A549 (cell line): ENCODE measurements around the gene C10orf90.

Source experiments
- NFE2L2 ChIP-seq: fragments of 150-350 bp; conservative IDR thresholded peaks from 2 replicates; pipeline ENCODE4 v1.6.1; 2014; ENCODE audit warnings: low read length
- PBX3 ChIP-seq: IDR thresholded peaks from 2 replicates; pipeline ENCODE4 v1.6.1; 2012
- RFX5 ChIP-seq: fragments of 450-650 bp; IDR thresholded peaks from 2 replicates; pipeline ENCODE4 v1.7.1; 2014; ENCODE audit warnings: antibody characterized with exemption, mild to moderate bottlenecking, moderate library complexity
- TF ChIP-seq, protein P1 (sequence below): fragments of >200 bp; sonication (Bioruptor Twin); formaldehyde crosslinking; IDR thresholded peaks from 3 replicates; pipeline ENCODE4 v1.5.1; 2016

DNA sequence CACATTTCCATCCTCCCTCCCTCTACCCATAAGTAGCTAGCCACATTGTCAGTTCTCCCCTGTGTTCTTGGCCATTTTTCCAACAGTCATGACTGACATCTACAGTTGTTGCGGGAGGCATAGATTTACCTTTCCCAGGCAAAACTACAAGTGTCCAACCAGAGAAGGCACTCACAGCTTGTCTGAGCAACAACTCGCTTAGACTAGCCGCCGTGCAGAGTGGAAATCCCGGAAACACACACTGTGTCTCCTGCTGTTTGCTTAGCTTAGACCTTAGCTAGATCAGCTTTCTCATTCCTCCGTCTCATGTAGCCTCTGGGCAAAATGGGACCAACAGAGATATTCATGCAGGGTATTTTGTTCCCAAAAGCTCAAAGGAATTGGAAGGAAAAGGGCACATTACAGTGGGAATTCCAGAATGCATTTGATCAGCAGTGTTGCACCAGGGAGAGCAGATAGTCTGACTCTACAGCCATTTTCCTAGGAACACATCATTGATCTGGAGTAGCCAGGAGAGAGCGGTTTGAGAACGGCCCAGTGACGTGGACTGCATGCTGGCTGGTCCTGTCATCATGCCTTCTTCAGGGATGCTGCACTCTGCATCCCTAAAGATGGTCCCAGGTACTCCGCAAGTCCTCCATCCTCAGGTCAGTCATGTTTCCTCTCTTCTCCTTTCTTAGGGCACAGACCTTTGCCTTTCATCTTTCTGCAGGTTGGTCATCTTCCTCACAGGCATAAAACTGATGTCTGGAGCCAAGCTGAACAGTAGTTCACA lies 89.4 kb downstream of the C10orf90 start:
- no peak for TF ChIP-seq NFE2L2
- TF ChIP-seq, protein P1, sequence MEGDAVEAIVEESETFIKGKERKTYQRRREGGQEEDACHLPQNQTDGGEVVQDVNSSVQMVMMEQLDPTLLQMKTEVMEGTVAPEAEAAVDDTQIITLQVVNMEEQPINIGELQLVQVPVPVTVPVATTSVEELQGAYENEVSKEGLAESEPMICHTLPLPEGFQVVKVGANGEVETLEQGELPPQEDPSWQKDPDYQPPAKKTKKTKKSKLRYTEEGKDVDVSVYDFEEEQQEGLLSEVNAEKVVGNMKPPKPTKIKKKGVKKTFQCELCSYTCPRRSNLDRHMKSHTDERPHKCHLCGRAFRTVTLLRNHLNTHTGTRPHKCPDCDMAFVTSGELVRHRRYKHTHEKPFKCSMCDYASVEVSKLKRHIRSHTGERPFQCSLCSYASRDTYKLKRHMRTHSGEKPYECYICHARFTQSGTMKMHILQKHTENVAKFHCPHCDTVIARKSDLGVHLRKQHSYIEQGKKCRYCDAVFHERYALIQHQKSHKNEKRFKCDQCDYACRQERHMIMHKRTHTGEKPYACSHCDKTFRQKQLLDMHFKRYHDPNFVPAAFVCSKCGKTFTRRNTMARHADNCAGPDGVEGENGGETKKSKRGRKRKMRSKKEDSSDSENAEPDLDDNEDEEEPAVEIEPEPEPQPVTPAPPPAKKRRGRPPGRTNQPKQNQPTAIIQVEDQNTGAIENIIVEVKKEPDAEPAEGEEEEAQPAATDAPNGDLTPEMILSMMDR = no peak
- no peak for TF ChIP-seq PBX3
- no peak for TF ChIP-seq RFX5
